OCI-LY3 (cell line): ENCODE results near the gene CDK11A.
"Not testable (repeated sequence)": the region's sequence is repeated elsewhere in the genome, so short reads cannot be mapped to it uniquely, and the experiment has no call there.

Experiments
- EZH2phosphoT487 ChIP-seq: fragments of 200-600 bp; shearing (Covaris generic); IDR thresholded peaks from 2 replicates; pipeline ENCODE4 v1.6.1; 2018; ENCODE audit warnings: antibody characterized with exemption, mixed run types, low read depth
- TF ChIP-seq, protein P1 (sequence below): fragments of 200-600, 300-600 bp; sonication (generic); IDR thresholded peaks from 2 replicates; pipeline ENCODE4 v1.5.1; 2014; ENCODE audit warnings: antibody characterized with exemption, low read length, low read depth

- TF ChIP-seq, protein P1, sequence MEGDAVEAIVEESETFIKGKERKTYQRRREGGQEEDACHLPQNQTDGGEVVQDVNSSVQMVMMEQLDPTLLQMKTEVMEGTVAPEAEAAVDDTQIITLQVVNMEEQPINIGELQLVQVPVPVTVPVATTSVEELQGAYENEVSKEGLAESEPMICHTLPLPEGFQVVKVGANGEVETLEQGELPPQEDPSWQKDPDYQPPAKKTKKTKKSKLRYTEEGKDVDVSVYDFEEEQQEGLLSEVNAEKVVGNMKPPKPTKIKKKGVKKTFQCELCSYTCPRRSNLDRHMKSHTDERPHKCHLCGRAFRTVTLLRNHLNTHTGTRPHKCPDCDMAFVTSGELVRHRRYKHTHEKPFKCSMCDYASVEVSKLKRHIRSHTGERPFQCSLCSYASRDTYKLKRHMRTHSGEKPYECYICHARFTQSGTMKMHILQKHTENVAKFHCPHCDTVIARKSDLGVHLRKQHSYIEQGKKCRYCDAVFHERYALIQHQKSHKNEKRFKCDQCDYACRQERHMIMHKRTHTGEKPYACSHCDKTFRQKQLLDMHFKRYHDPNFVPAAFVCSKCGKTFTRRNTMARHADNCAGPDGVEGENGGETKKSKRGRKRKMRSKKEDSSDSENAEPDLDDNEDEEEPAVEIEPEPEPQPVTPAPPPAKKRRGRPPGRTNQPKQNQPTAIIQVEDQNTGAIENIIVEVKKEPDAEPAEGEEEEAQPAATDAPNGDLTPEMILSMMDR: not testable (repeated sequence)
- not testable (repeated sequence) for TF ChIP-seq EZH2phosphoT487
These were observed 5.1 kb upstream of the CDK11A start for GRCh38 chr1:1729116-1729816.
